Fibroblast of the aortic adventitia (primary cell): ENCODE results near the gene KLK12. TPM values are rescaled to one million over a fixed set of nuclear protein-coding genes. Genes with fewer than 3 reads are reported as not detected.

Experiments
- DNase-seq: peaks from one replicate; pipeline ENCODE4 v3.0.0-alpha.2; 2010; ENCODE audit warnings: low read depth
- H3K4me3 ChIP-seq: 2 replicates; pipeline ENCODE4 v1.5.1; 2011; ENCODE audit warnings: low read depth, mild to moderate bottlenecking, control low read depth, low read length, moderate library complexity
- total RNA-seq: library from RNA; depleted of rRNA; stranded (reverse); fragments of >200 nt; gene quantifications from 2 replicates; pipeline ENCODE4 v1.2.3, GENCODE V29; 2012; ENCODE audit warnings: low replicate concordance
- TF ChIP-seq, protein P1 (sequence below): IDR thresholded peaks from 2 replicates; pipeline ENCODE4 v1.5.1; 2011; ENCODE audit warnings: mild to moderate bottlenecking, low read length, control low read depth, inconsistent platforms; ENCODE audit not compliant: insufficient read depth

KLK12 gene, protein sequence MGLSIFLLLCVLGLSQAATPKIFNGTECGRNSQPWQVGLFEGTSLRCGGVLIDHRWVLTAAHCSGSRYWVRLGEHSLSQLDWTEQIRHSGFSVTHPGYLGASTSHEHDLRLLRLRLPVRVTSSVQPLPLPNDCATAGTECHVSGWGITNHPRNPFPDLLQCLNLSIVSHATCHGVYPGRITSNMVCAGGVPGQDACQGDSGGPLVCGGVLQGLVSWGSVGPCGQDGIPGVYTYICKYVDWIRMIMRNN
- total RNA-seq, result not detected in 2 replicates

DNA sequence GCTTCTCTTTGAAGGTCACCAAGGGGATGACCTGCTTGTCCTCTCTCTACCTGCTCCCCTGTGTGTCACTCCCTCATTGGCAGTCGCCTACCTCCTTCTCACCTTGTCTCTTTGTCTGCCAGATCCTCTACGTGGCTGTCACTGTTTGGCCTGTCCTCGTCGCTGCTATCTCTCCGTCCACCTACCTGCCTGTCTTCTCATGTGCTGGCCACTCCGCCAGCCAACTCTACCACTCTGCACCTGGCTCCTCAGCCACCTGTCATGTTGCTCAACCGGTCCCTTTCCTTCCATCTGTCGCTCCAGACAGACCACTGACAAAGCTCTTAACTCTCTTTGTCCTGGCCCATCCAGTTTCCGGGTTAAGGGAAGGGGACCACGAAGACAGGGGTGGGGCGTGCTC is at the start of gene KLK12:
KLK12 (minus strand) TSS at position 299 of the 400 bp plus-strand sequence. CDS start 381 bp downstream, outside the sequence.
- TF ChIP-seq, protein P1, sequence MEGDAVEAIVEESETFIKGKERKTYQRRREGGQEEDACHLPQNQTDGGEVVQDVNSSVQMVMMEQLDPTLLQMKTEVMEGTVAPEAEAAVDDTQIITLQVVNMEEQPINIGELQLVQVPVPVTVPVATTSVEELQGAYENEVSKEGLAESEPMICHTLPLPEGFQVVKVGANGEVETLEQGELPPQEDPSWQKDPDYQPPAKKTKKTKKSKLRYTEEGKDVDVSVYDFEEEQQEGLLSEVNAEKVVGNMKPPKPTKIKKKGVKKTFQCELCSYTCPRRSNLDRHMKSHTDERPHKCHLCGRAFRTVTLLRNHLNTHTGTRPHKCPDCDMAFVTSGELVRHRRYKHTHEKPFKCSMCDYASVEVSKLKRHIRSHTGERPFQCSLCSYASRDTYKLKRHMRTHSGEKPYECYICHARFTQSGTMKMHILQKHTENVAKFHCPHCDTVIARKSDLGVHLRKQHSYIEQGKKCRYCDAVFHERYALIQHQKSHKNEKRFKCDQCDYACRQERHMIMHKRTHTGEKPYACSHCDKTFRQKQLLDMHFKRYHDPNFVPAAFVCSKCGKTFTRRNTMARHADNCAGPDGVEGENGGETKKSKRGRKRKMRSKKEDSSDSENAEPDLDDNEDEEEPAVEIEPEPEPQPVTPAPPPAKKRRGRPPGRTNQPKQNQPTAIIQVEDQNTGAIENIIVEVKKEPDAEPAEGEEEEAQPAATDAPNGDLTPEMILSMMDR, result no peak
- no peak within 1 kb of the TSS for H3K4me3 ChIP-seq
- DNase-seq, result no peak

DNA sequence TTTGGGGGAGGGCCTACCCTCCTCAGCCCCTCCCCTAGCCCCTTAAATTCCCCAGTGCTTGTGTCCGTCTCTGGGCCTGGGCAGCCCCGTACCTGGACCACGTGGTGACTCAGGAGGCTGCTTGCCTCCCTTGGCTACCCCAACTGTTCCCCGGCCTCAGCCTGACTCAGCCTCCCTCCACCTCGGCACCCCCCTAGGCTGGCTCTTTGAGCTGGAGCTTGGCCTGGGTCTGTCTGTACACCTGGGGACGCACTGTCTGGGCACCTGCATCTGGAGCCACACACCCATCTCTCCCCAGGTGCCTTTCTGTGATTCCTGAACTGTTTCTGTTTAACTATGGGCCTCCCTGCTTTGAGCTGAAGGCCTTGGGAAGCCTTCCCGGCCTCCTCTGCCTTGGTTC is 49.7 kb upstream of the KLK12 start:
- TF ChIP-seq, protein P1, result no peak
- DNase-seq, result no peak
- no peak overlapping the region for H3K4me3 ChIP-seq

DNA sequence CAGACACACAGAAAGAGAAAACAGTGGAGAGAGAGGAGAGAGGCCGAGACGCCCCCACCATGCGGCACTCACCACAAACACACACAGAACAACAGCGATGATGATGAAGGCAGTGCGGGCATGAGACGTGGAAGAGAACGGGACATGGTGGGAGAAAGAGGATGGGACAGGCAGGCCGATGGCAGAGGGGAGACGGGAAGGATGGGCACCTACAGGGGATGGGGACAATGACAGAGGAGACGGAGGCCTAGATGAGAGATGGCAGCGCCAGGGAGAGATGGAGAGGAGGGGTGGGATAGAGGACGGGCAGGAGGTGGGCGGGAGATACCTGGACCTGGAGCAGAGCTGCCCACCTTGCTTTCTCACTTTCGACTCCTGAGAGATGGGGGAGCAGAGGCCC is 49.0 kb upstream of the KLK12 start:
- TF ChIP-seq, protein P1, result no peak
- H3K4me3 ChIP-seq, result no peak overlapping the region
- DNase-seq, result no peak

DNA sequence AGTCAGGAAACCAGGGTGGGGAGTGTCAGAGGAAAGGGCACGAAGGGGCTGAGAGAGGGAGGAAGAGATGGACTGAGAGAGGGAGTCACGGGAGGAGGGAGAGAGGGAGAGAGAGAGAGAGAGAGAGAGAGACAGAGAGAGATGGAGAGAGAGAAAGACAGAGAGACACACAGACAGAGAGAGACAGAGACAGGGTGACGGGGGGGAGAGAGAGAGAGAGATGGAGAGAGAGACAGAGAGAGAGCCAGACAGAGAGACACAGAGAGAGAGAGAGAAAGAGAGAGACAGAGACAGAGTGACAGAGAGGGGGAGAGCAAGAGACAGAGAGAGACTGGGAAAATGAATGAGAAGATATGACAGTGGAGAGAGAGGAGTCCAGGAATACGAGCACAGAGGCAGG is 48.4 kb upstream of the KLK12 start:
- DNase-seq, result no peak
- TF ChIP-seq, protein P1, result no peak
- no peak overlapping the region for H3K4me3 ChIP-seq

DNA sequence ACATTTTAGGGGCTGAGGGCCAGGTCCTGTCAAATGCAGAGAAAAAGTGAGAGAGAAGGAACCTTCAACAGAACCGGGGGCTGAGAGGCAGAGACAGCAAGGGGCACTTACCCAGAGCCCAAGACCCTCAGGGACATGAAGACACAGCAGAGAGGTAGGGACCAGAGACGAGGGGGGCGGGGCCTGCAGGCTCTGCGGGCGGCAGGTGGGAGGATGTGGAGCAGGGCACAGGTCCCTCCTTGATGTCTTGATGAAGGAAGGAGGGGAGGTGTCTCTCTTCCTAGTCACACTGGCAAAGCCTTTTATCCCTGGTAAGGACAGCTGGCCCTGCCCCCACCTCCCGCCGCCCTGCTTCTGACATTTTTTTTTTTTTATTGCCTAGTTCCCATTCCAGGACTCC is 47.8 kb upstream of the KLK12 start, which contains the start of gene KLK14:
KLK14 (minus strand) TSS at position 277 of the 400 bp plus-strand sequence; CDS start at position 4, 273 bp downstream.
- DNase-seq, result no peak
- TF ChIP-seq, protein P1, result no peak
- H3K4me3 ChIP-seq, result no peak within 1 kb of the TSS

DNA sequence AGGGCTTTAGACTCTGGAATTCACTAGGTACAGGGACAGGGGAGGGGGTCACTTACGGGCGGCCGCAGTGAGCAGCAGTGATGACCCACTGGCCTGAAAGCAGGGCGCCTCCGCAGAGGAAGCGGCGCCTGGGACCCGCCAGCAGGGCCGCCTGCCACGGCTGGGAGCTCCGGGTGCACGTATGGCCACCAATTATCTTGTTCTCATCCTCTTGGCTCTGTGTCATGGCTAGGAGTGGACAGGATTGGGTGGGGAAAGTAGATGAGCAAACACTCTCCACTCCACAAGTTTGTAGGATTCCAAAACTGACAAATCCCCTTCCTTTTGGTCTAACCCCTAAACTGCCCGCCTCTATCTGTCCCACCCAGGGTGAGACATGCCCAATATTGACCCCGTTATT is 46.7 kb upstream of the KLK12 start:
- H3K4me3 ChIP-seq, result no peak overlapping the region
- DNase-seq, result no peak
- TF ChIP-seq, protein P1, result no peak
